Esophagus muscularis mucosa (tissue), 3 donors: ENCODE results near the gene ANKS1A.

Source experiments
- CTCF ChIP-seq, 3 experiments: fragments of 200-600 bp in 2 of 3; fragments of 450-650 bp in 1 of 3; sonication (generic) in 2 of 3; IDR thresholded peaks; one replicate each; pipeline ENCODE4 v1.5.1; 2017 to 2019; ENCODE audit warnings: antibody characterized with exemption in 3 of 3, mild to moderate bottlenecking in 2 of 3, moderate library complexity in 1 of 3
- POLR2A ChIP-seq: fragments of 450-650 bp; IDR thresholded peaks from one replicate; pipeline ENCODE4 v1.6.1; 2017; ENCODE audit warnings: antibody characterized with exemption, moderate library complexity, mild to moderate bottlenecking, low read depth
- POLR2AphosphoS5 ChIP-seq, 2 donors: sonication (generic); formaldehyde crosslinking; IDR thresholded peaks; one replicate each; pipeline ENCODE4 v1.6.1; 2017; ENCODE audit warnings: antibody characterized with exemption in 2 of 2

GRCh38 chr6:35033683-35034082 is 144.6 kb downstream of the ANKS1A start:
- no peak for TF ChIP-seq POLR2AphosphoS5 (IDR thresholded peaks at IDR 0.05)
- no peak for TF ChIP-seq CTCF (IDR thresholded peaks at IDR 0.05)
- no peak for TF ChIP-seq POLR2A
